GM21529 (cell line): Measurements from ENCODE around the gene CHCHD6.

Experiments used
- ATAC-seq: cut with Tn5 transposase; IDR thresholded peaks from one replicate; pipeline ENCODE4 v1.9.1; 2021; ENCODE audit not compliant: unreplicated experiment

The CHCHD6 gene

DNA sequence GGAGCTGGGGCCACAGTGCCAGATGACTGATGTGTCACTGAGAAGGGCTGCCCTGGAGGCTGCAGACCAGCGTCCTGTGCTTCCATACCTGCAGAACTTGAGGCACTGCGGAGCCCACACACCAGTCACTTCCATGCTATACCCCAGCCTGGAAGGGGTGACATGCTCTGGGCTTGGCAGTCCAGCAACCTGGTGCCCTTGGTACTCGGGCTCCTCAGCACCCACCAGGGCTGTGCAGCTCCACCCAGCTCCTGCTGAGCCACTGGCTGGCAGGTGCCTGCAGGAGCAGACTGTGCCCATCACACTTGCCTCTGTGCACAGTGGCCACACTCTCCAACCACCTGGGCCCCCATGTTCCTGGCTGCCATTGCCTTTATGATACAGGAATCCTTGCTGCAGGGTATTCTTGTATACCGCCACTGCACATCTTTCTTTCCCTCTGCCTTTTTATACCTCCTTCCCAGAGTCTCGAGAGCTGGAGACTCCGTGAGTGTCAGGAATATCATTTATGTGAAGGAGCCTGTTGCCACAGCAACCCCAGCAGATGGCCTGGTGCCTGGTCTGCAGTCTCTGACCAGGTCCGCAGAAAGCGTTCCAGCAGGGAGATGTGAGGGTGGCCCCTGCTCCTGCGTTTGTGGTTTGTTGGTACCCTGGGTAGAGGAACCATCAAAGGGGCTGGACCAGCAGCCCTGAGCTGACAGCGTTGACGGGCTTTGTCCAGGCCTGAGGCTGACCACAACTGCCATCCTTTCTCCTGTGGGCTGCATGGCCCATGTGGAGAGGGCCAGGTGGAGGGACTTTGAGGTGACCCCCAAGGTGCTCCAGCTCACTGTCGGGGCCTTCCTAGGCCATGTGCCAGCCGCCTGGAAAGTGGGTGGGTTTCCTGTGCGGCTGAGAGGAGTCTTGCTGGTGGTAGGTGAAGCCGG is 185.5 kb downstream of the CHCHD6 start:
- ATAC-seq = no peak

DNA sequence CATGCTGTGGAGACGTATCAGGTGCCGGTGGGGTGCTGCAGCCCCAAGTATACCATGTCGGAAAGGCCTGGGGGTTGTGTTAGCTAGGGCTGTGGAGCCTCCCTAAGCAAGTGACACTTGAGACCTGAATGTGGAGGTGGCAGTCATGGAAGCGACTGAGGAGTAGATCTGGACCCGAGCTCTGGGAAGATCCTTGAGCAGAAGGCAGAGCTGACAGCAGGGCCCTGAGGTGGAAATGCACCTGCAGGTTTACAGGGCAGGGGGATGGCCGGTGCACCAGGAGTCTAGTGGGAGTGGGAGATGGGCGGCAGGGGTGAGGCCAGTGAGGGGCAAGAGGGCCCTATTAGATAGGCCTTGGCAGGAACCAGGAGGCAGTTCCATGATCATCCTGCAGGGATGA is 187.1 kb downstream of the CHCHD6 start:
- ATAC-seq = no peak

DNA sequence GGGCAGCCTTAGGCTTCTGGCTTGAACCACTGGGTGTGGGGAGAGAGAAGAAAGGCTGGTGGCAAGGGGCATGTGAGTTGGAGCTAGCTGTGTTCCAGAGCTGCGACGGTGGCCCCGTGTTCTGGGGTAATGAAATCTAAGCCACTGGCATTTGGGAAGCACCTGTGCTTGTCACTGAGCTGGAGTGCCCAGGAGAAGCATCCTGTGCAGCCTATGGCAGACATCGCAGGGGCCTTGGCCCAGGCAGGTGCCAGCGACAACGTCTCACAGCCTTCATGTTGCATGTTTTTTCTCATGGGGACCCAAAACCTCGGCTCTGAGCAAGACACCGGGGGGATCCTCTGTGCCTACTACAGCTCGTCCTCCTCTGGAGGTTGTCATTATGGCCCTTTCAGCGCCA is 187.8 kb downstream of the CHCHD6 start:
- no peak for ATAC-seq

DNA sequence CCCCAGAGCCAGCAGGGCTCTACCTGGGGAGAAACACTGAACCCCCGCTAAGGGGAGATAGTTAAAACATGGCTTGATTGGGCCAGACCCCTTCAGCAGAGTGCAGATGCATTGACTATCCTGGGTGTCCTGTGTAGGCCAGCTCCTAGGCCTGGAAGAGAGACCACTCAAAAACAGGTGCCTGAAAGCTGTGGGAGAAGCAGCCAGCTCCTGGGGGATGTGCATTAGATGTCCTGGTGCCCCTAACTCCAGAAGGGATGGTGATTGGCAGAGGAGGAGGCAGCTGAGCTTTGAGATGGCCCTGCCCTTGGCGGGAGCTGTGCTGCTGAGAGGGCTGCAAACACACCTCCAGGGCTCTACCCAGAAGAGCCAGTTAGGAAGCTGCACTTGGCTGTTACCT is 189.6 kb downstream of the CHCHD6 start:
- no peak for ATAC-seq

DNA sequence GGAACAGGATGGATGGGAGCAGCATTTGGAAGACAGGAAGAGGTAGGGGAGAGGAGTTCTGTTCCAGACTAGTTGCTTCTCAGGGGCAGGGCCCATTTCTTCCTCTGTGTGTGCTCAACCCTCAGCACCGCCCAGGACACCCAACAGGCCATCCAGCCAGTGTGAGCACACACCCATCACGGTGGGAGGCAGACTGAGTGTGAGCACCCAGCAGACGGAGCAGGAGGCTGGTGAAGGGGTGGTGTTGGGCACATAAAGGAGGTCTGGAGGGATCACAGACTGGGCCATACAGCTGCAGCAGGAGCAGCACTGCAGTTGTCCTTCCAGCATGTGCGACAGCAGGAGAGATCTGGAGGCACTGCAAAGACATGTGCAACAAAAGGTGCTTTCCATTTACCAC is 190.4 kb downstream of the CHCHD6 start:
- ATAC-seq = no peak

DNA sequence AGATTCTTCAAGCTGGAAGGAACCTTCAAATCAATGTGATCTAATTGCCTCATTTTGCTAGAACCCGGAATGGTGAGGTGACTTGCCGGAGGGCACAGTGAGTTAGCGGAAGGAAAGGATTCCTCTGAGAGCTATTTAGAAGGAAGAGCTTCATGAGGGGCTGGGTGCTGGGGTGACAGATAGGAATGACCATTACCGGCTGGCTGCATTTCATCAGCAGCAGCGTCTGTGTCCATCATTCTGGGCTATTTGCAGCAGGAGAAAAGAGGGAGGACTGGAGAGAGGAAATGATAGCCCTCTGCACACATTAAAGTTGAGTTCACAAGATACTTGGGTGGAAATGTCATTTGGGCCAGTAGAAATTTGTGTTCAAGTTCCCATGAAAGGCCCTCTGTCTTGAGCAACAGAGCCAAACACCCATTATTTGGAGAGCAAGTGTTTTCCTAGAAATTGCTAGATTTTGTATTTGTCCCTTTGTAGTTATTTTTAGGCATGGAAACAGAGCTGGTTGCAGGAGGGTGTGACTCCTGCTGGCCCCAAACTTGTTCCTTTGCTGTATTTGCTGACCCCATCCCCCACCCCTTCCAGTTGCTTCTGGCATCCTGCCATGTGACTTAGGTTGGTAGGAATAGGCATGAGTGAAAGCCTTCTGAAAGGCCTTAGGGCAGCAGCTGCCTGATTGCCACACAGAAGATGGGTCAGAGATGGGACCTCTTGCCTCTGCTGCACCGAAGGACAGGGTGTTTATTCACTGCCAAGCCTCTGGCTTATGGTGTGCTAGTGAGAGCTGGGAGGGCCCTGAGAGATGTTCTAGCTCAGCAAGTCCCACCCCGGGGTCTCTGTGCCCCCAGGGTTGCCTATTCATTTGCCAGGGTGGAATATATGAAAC is 191.4 kb downstream of the CHCHD6 start:
- ATAC-seq = no peak

DNA sequence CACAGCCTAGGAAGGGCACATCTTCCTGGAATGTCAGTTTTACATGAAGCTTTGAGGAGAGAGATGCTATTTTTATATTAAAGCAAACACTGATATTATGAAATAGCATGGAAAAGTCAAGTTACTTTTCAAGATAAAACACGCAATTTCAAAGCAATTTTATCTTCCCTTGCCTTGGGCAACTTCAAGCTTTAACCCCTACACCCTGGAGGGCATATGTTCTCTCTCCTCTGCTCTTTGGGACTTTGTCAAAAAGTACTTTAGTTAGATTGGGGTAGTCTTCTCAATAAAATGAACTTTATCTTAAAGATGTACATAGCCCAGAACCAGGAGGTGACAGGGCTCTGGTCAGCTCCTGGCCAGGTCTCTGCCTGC is 192.0 kb downstream of the CHCHD6 start:
- no peak for ATAC-seq

DNA sequence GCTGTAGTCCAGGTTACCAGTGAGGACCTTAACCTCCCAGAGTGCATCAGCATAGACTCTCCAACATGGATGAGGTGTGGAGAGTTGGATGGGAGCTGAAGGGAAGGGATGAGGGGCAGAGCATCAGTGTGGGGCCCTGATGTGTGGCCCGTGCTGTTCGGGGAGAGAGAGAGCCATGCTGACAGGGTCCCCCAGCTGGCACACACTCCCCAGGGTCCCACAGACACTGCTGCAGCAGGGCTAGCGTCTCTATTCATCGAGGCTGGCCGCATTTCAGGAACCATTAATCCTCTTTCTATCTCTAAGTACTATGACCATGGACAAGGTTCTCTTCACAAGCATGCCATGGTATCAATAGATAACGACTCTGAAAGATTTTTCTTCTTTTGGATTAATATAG is 192.9 kb downstream of the CHCHD6 start:
- no peak for ATAC-seq

DNA sequence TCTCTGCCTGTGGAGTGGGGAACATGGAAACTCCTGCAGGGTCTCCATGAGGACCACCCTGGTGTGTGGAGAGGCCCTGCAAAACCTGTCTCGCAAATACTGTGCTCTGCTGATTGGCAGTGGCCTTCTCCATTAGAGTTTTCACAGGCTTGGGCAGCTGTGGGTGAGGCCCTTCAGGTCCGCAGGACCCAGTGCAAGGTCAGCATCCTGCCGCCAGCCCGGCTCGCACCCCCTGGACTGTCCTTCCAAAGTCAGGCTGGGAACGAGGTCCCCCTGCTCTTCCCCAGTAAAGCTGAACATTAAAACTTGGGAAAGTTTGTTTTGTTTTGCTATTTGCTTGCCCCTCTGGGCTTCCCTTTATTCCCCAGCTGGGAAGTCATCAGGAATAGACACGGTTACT is 193.9 kb downstream of the CHCHD6 start:
- ATAC-seq = no peak

DNA sequence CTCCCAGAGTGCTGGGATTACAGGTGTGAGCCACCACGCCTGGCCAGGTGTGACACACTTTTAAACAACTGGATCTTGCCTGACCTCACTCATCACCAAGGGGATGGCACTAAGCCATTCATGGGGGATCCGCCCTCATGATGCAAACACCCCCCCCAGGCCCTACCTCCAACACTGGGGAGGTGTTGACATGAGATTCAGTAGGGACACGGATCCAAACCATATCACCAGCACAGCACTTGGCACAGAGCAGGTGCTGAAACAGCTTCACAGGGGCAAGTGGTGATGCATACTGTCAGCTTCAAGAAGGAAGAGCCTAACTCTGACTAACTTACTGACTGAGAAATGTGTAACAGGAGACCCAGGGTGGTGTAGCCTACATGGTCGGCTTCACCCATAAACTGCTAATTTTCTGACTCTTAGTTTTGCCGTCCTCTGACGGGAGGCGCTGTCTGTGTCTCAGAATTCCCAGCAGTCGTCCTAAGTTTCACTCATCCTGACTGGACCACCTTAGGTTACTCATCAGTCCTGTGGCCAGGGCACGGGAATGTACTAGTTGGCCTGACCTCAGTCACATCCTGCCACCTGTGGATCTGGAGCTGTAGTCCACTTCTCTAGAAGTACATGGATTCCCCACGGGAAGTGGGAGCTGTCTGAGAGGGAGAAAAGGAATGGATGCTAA is 197.0 kb downstream of the CHCHD6 start:
- no peak for ATAC-seq

DNA sequence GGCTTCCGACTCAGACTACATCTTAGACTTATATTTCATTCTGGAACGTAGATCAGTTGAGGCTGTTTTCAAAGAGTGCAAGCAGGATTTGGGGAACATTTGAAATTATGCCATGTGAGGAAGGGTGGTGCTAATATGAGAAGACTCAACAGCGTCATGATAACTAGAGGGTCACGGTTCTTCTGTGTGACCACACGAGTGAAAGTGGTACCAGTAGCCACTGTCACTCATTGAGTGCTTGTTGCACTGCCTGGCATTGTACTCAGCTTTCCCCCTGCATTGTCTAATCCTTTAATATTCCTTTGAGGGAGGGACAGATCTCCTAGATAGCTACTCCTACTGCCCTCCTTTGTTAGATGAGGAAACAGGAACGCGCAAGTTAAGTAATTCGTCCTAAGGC is 197.6 kb downstream of the CHCHD6 start:
- ATAC-seq = no peak

DNA sequence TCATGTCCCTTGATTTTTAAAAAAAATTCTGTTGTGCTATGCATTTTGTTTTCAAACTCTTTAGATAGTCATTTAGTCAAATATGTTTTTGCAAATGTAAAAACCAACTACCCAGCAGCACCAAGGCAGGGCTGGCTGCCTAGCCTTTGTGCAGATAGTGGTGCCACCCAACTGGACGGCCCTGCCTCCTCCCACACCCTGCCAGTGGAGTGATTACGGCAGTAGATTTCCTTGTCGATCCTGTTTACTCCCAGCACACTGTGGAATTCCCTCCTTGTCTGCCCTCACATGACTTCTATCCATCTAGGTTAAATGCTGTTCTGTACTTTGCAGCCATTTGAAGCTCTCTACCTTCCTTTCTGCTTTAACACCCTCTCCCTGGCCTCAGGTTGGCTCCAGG is 199.5 kb downstream of the CHCHD6 start:
- ATAC-seq = no peak

DNA sequence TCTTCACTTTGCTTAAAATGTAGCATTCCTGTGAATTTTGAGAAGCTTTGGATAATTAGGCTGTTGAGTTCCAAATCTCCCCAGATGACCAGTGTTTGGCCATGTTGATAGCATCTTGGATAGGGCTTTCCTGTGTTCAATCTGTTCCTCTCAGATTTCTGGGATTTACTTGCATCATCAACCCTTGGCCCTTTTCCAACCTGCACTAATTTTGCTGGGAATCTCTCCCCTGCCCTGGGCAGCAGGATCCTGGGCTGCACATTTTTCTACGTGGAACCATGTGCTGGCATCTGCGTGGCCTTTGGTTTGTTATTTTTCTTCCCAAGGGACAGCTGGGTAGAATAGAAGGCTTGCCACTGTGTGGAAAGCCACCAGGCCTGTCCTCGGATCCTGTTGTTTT is 203.5 kb downstream of the CHCHD6 start:
- no peak for ATAC-seq

DNA sequence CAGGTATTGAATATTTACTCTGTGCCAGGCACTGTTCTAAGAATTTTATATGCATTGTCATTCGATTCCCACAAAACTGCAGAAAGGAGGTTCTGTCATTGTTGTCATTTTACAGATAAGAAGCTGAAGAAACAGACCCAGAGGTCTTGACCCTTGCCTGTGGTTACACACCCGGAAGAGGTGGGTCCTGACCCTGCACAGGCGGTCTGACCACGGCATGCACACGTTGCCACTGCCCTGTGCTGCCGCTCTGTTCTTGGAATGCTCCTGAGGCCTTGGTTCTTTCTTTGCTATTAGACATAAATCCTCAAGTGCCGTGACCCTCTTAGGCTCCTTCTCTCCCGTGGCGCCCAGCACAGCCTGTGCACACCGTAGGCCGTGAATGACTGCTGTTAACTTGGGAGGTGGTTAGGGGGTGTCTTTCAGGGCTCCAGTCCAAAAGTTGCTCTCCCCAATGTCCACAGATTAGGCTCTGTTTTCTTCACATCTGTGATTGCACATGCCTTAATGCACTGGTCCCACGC is 204.8 kb downstream of the CHCHD6 start:
- ATAC-seq = no peak

DNA sequence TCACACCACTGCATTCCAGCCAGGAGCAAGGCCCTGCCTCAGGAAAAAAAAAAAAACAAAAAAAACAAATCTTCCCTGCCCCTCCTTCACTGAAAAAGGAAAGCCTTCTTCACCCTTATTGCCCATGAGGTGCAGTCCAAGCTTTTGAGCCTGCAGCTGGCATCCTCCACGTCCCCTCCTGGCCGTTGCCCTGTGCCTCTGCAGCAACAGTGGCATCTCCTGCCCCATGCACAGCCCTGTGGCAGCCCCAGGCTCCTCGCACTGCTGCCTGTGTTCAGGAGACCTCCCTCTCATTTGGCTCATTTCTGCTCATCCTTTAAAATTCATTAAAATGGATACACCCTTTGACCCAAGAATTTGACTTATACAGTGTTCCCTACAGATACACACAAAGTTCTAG is 206.2 kb downstream of the CHCHD6 start:
- no peak for ATAC-seq

DNA sequence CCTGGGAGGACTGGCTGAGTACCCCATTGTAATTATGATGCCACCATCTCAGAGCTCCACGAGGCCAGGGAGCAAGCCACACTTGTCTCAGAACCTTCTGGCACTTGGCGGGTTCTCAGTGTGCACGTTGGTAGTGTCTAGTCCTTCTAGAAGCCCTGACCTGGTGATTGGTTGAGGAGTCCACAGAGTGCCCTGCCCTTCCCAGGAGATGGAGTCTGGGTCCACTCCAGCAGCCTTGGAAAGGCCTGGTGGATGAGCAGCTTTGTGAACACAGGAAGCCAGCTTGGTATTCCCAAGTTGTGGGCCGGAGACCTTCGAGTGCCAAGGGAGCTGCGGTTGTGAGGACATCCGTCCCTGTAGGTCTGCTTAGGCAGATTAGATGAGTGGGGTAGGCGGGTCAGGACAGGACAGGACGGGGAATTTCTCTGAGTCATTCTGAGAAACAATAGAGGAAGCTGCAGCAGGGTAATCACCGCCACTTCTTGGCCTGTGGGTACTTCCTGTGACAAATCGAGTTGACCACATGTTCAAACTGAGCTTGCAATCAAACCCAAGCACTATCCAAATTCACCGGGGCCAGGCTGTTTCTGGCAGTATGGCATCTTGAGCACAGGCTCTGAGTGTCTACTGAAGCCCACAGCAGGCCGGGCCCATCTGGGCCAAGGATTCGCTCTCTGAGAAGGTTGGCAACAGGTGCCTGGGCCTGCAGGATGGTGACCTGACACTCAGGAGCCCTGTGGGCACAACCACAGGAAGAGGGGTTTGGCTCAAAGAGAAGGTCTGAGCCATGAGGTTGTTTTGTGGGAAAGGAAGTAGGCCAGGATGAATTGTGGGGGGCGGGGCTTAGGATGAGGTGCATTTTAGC is 207.4 kb downstream of the CHCHD6 start:
- peak; percentile 98 for ATAC-seq

DNA sequence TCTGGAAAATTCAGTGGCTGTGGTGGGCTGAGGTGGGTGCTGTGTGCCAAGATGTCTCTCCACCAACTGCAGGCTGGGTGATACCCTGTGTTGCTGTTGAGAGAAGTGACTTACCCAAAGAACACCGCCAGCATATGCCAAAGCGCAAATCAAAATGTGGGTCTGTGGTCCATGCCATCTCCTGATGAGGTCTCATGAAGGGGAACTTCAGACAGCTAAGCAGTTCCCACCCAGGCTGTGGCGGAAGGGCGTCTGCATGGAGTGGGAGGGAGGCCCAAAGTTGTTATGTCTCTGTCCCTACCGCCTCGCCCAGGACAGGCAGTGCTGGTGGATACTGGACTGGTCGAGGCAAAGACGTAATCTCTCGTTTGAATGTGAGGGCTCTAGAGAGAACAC is 208.0 kb downstream of the CHCHD6 start:
- no peak for ATAC-seq

DNA sequence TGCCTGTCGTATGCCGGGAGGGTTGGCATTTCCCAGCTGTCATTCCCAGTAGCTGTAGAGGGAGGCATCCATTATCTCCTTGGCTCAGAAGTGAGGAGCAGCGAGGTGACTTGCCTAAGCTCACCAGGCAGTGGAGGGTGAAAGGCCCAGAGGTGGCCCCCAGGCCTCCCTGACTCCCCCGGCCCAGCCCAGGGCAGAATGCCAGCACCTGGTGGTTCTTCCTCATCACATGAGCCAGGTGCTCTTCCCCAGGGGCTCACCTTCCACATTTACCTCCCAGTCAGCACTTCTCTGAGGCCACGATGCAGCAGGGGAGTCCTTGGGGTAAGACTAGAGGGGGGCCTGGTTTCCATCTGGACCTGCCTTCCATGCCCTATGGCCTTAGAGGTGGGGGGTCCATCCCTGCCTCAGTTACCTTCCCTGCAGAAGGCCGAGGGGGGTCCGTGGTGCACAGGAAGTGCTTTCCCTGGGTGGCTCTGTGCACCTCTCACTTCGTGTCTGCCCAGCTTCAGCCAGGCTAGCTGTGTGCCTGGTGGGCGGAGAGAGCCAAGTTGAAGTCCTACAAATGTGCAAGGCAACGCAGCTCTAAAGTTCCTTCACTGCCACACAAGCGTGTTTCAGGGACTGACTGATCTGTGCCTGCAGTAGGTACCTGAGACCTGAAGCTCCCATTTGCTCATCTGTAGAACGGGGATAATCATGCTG is 208.6 kb downstream of the CHCHD6 start:
- no peak for ATAC-seq

DNA sequence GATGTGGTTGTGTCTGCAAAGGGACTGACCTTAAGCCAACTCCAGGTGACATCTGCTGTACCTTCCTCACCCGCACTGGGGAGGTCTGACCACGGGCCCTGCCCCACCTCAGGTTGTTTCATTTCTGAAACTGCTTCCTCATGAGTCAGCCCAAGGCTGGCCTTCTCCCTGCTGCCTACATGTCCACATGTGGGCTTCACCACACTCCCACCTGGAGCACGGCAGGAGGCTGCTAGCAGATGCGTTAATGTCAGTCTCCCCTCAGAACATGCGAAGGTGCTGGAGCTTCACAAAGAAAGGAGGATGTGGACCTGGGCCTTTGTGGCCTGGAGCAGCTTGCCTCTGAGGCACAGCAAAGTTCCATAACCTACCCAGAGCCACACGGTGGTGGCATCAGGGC is 209.5 kb downstream of the CHCHD6 start:
- ATAC-seq = no peak

DNA sequence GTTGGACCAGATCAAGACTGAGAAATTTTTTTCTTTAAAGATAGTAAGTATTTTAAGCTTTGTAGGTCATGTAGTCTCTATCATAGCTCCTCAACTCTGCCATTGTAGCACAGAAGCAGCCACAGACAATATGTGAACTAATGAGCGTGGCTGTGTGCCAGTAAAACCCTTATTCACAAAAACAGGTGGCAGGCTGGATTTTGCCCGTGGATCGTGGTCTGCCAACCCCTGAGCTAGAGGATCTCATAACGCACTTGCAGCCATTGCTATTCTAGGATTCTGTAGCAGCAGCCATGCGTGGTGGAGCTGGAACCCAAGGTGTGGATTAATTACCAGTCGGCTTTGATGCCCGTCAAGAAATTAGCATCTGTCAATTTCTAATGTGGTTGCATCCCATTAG is 210.2 kb downstream of the CHCHD6 start:
- ATAC-seq = no peak
